GM21786 (cell line): ENCODE measurements around the gene POLR2E.

Experiments used
- ATAC-seq: cut with Tn5 transposase; IDR thresholded peaks from one replicate; pipeline ENCODE4 v1.9.1; 2021; ENCODE audit not compliant: unreplicated experiment

POLR2E gene

GRCh38 chr19:1066748-1067340 lies 28.3 kb downstream of the POLR2E start, which contains the start of gene ARHGAP45:
Gene ARHGAP45, plus strand, starts transcription at chr19:1067167. Its CDS starts 239 bp downstream, at chr19:1067406.
- no peak for ATAC-seq

DNA sequence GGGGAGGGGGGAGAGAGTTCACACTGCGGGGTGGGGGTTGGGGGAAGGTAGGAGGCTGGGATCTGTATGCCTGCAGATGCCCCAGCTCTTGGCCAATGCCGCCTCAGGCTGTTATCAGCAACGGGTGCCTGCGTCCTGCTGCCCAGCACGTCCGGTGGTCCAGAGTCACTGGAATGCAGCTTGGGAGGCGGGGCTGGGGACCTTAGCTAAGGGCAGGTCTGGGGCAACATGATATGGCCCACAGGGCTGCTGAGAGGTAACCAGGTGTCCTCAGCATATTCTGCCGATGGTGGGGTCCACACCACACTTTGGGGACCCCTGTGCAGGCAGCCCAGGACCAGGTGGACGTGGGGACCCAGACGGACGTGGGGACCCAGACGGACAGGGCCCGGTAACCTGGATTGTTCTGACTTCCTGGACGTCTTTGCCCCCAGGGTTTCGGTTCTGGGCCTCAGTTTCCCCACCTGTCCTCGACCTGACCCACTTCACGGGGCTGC lies 28.9 kb downstream of the POLR2E start:
- no peak for ATAC-seq

GRCh38 chr19:1065606-1066109 lies 29.5 kb downstream of the POLR2E start:
- no peak for ATAC-seq

GRCh38 chr19:1064661-1065605 lies 30.2 kb downstream of the POLR2E start:
- ATAC-seq: no peak

DNA sequence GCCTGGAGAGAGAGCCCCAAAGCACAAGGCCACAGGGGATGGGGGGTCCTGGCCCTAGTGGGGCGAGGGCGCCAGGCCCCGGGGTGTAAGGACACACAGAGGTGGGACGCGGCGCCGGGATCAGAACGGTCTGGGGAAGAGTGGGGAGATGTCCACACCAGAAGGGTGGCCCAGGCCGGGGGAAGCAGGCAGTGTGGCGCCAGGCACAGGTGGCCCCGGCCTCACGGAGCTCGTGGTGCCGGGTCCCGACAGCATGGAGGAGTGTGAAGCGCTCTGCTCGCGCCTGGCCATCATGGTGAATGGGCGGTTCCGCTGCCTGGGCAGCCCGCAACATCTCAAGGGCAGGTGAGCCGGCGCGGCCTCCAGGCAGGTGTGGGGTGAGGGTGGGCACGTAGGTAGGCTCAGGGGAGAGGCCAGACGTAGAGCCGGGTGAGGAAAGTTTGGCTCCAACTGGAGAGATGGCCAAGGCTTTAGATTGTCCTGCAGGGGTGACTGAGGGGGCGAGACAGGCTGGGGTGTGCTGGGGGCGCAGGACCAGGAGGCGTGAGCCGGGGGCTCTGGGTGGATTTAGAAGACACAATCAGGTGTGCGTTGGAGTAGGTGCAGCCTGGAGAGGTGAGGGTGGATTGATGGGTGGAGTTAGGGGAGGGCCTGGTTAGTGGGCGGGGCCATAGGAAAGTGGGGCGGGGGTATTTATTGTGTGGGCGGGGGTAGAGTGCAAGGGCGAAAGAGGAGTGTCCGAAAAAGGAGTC lies 31.1 kb downstream of the POLR2E start:
- ATAC-seq: no peak

GRCh38 chr19:1063030-1063908 lies 31.9 kb downstream of the POLR2E start:
- no peak for ATAC-seq

DNA sequence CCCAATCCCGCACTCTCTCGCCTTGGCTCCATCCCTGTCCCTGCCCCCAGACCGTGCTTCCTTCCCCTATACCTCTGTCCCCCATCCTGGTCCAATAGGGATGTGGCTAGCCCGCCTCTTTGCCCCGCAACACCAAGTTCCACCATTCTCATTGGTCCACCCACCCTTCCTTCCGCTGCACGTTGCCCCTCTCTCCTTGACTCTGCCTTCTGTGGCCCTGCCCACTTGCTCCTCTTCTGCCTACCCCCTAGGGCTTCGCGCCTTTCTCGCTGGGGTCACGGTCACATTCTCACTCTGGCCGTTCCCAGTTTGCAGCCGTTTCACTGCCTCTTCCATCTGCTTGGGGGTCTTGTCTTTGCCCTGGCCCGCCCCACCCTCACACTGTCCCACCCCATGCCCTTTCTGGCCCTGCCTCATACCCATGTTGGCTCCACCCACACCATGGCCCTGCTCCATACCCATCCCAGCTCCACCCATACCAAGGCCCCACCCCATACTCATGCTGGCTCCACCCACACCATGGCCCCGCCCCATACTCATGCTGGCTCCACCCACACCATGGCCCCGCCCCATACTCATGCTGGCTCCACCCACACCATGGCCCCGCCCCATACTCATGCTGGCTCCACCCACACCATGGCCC lies 32.7 kb downstream of the POLR2E start:
- no peak for ATAC-seq

DNA sequence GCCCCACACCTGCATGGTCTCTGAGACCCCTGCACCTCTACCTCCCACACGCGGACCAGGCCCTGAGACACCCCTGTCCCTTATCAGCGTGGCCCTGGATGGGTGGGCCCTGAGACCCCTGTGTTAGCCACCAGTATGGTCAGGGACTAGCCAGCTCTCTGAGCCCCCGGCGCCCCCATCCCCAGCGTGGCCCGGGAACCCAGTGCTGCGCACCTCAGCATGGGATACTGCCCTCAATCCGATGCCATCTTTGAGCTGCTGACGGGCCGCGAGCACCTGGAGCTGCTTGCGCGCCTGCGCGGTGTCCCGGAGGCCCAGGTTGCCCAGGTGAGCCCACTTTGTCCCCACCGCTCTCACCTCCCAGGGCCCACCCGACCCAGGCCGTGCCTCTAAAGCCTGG lies 33.2 kb downstream of the POLR2E start:
- ATAC-seq: no peak

GRCh38 chr19:1060689-1061088 lies 34.5 kb downstream of the POLR2E start:
- ATAC-seq: no peak

GRCh38 chr19:1058112-1058511 lies 37.1 kb downstream of the POLR2E start:
- no peak for ATAC-seq

DNA sequence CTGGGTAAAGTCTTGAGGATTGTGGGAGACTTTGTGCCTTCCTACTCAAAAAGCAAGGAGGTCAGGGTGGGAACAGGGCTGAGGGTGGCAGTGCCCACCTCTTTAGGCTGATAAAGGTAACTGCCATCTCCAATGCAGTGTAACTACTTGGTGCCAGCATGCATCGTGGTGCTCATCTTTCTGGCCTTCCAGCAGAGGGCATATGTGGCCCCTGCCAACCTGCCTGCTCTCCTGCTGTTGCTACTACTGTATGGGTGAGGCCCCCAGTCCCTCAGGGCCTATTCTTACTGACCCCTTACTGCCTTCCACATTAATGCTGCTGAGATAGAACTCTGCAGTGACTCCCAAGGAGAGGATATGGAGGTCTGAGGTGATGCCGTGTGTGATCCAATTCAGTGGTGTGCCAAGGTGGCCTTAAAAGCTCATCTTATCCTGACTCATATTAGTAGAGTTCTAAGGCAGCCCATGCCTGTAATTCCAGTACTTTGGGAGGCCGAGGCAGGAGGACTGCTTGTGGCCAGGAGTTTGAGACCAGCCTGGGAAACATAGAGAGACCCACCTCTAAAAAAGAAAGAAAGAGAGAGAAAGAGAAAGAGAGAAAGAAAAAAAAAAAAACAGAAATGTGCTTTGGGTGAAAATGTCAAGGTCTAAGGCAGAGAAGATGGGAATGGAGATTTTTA lies 37.9 kb downstream of the POLR2E start:
- ATAC-seq: no peak

DNA sequence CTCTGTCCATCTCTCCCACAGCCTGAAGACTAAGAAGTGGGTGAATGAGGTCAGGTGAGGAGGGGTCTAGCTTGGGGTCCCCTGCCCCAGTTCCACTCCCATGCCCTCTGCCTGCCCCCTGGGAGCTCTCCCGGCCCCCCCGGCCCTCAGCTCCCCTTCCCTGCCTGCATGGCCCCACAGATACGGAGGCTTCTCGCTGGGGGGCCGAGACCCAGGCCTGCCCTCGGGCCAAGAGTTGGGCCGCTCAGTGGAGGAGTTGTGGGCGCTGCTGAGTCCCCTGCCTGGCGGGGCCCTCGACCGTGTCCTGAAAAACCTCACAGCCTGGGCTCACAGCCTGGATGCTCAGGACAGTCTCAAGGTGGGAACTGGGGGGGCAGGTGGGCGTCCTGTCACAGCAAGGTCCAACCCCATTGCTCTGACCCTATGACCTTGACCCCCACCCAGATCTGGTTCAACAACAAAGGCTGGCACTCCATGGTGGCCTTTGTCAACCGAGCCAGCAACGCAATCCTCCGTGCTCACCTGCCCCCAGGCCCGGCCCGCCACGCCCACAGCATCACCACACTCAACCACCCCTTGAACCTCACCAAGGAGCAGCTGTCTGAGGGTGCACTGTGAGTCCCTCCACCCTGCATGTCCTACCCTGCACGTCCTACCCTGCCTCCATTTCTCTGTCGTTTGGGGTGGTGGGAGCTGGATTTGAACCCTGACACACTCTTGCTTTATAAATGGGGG lies 39.1 kb downstream of the POLR2E start:
- no peak for ATAC-seq

GRCh38 chr19:1055028-1055425 lies 40.1 kb downstream of the POLR2E start:
- no peak for ATAC-seq

DNA sequence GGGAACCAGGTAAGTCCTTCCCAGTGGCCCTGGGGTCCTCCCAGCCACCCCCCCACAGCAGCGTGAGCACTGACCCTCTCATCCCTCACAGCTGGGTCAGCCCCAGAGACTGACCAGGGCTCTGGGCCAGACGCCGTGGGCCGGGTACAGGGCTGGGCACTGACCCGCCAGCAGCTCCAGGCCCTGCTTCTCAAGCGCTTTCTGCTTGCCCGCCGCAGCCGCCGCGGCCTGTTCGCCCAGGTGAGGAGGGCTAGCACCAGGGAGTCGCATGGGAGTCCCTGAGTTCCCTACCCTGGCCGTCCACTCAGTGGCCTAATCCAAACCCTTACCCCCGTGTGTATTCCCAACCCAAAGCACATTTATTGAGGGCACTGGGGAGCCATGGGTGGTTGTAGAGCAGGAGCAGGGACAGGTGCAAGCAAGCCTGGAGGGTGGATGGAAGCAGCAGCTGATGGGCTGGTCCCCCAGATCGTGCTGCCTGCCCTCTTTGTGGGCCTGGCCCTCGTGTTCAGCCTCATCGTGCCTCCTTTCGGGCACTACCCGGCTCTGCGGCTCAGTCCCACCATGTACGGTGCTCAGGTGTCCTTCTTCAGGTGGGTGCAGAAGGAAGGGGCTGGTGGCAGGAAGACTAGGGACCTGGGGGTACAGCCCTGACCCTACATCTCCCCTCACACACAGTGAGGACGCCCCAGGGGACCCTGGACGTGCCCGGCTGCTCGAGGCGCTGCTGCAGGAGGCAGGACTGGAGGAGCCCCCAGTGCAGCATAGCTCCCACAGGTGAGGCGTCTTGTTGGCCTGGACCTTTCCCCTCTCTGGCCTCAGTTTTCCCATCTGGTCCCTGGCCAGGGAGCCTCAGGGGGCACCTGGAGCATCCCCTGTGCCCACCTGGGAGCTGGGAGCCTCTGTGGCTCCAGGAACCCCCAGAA lies 40.8 kb downstream of the POLR2E start:
- ATAC-seq: no peak

GRCh38 chr19:1053176-1054101 lies 41.7 kb downstream of the POLR2E start:
- ATAC-seq: no peak

DNA sequence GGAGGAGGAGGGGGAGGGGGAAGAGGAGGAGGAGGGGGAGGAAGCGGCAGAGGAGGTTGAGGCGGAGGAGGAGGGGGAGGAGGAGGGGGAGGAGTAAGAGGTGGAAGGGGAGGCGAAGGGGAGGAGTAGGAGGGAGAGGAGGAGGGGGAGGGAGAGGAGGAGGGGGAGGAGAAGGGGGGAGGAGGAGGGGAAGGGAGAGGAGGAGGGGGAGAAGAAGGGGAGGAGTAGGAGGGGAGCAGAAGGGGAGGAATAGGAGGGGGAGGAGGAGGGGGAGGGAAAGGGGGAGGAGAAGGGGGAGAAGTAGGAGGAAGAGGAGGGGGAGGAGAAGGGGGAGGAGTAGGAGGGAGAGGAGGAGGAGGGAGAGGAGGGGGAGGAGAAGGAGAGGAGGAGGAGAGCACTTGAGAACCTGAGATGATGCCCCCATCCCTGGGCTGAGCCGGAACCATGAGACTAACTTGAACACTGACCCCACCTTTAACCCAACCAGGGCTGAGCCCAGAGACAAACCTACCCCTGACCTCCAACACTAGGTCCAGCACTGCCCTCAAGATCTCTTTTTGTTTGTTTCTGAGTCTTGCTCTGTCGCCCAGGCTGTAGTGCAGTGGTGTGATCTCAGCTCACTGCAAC lies 42.7 kb downstream of the POLR2E start:
- no peak for ATAC-seq
